Tibial nerve (tissue), 4 donors: ENCODE data around the gene MDP1.

ENCODE experiments used
- EP300 ChIP-seq, 2 donors: sonication (generic); formaldehyde crosslinking; IDR thresholded peaks; one replicate each; pipeline ENCODE4 v1.6.1; 2017; ENCODE audit warnings: antibody characterized with exemption in 2 of 2, mild to moderate bottlenecking in 1 of 2
- POLR2A ChIP-seq, 2 donors: fragments of 450-650 bp; IDR thresholded peaks; one replicate each; pipeline ENCODE4 v1.6.1; 2017; ENCODE audit warnings: antibody characterized with exemption in 2 of 2, mild to moderate bottlenecking in 2 of 2, moderate library complexity in 2 of 2
- TF ChIP-seq, protein P1 (sequence below), 5 experiments: fragments of 200-600 bp in 3 of 5; fragments of 450-650 bp in 2 of 5; sonication (generic) in 3 of 5; IDR thresholded peaks; one replicate each; pipeline ENCODE4 v1.5.1; 2016 to 2019; ENCODE audit warnings: antibody characterized with exemption in 5 of 5, mild to moderate bottlenecking in 3 of 5, moderate library complexity in 2 of 5

DNA sequence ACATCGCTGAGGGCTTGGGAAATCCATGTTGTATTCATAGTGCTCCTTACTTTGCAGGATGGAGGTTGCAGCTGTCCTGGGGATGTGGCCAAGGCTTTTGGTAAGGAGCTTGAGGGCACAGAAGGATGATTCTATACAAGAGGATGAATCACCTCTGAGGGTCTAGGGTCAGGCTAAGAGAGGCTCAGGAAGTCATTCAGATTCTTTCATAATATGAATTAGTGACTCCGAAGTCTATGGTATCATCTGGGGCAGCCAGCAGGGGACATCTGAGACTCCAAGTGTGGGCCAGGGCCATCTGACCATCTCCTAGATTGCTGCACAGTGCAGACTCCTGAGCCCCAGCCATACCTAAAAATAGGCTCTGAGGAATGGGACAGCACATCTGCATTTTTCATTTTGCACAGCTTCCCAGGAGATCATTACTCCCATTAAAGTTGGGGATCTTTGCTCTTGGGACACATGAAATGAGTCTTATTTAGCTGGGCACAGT lies 21.6 kb upstream of the MDP1 start:
- TF ChIP-seq, protein P1, sequence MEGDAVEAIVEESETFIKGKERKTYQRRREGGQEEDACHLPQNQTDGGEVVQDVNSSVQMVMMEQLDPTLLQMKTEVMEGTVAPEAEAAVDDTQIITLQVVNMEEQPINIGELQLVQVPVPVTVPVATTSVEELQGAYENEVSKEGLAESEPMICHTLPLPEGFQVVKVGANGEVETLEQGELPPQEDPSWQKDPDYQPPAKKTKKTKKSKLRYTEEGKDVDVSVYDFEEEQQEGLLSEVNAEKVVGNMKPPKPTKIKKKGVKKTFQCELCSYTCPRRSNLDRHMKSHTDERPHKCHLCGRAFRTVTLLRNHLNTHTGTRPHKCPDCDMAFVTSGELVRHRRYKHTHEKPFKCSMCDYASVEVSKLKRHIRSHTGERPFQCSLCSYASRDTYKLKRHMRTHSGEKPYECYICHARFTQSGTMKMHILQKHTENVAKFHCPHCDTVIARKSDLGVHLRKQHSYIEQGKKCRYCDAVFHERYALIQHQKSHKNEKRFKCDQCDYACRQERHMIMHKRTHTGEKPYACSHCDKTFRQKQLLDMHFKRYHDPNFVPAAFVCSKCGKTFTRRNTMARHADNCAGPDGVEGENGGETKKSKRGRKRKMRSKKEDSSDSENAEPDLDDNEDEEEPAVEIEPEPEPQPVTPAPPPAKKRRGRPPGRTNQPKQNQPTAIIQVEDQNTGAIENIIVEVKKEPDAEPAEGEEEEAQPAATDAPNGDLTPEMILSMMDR (IDR thresholded peaks at IDR 0.05) = no peak
- TF ChIP-seq POLR2A (IDR thresholded peaks at IDR 0.05) (no peak), EP300 (IDR thresholded peaks at IDR 0.05) (no peak)
